Measurements from ENCODE around the gene TEC. TPM values are rescaled to one million over a fixed set of nuclear protein-coding genes. Genes with fewer than 3 reads are reported as not detected.

The TEC gene
- total RNA-seq, 1 donor from 2014 or later: 0.35 TPM

DNA sequence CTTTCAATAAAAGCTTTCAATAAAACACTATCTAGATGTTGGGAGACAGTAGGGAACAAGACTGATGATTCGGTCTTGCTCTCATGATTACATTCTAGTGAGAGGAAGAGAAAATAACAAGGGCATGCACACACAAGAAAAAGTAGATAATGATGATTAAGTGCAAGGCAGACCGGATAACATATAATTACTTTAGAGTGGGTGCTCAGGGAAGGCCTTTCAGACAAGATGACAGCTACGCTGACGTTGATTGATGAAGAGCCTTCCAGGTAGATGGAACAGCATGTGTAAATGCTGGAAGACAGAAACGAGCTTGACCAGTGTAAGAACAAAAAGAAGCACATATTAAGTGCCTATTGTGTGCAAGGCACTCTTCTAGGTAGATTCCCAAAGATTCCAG is 179.0 kb downstream of the TEC start:
- no peak for TF ChIP-seq CTCF (IDR thresholded peaks at IDR 0.05)
- Mint-ChIP-seq H3K9me3 (ENCODE audit: low read depth) (no peaks in the 10 kb centered on the region), H3K27ac (ENCODE audit: unreplicated experiment) (no peak overlapping the region), H3K4me3 (ENCODE audit: unreplicated experiment) (no peak overlapping the region), H3K36me3 (ENCODE audit: low read depth) (no peaks in the 10 kb centered on the region), H3K27me3 (ENCODE audit: low read depth) (peaks cover 27% of the 10 kb centered on the region), H3K4me1 (ENCODE audit: low read depth) (no peaks in the 10 kb centered on the region)
- no peak for DNase-seq (ENCODE audit: low spot score)

DNA sequence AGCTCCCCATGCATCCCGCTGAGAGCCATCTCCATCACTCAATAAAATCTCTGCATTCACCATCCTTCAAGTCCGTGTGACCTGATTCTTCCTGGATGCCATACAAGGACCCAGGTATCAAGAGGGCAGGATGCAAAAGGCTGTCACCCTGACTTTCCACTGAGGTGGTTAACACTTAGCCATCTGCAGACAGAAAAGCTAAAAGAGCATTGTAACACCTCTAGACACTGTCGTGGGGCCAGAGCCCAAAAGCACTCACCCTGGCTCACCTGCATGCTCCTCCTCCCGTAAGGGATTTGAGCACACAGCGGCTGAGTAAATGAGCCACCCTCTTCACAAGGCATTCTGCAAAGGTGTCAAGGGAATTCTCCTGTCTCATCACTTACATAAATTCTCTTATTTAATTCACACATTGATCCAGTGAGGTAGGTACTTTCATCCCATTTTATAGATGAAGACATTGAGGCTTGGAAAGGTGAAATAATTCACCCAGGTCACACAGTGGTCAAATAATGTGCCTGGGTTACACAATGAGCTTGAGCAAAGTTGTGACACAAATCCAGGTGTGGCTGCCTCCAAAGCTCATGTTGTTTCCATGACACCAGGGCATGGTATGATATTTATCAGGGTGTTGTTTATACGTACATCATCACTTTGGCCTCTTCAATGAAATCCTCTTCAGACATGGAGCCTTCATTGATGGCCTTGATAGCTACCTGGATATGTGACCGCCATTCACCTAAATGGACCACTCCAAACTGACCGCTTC is 183.6 kb downstream of the TEC start:
- DNase-seq (ENCODE audit: low spot score): no peak
- no peaks in the 10 kb centered on the region for H3K9me3 Mint-ChIP-seq (ENCODE audit: low read depth)
- TF ChIP-seq CTCF (IDR thresholded peaks at IDR 0.05): no peak
- no peaks in the 10 kb centered on the region for H3K36me3 Mint-ChIP-seq (ENCODE audit: low read depth)
- no peak overlapping the region for H3K27ac Mint-ChIP-seq (ENCODE audit: unreplicated experiment)
- peaks cover 15% of the 10 kb centered on the region for H3K27me3 Mint-ChIP-seq (ENCODE audit: low read depth)
- no peak overlapping the region for H3K4me3 Mint-ChIP-seq (ENCODE audit: unreplicated experiment)
- peaks cover 3% of the 10 kb centered on the region for H3K4me1 Mint-ChIP-seq (ENCODE audit: low read depth)

Other genes starting within 250 kb of the TEC start
- 0.22 TPM in 1 of 3 replicates, not detected in the others for gene TXK, start 135.6 kb downstream of the TEC start, total RNA-seq
- 80.4 to 84.4 TPM (median 84.2 TPM) in 3 replicates for gene SLAIN2, start 71.7 kb upstream of the TEC start, total RNA-seq
- gene SLC10A4, start 213.5 kb upstream of the TEC start, total RNA-seq: 0.18 TPM in 1 of 3 replicates, not detected in the others
- gene ZAR1, start 220.4 kb upstream of the TEC start, total RNA-seq: not detected in 3 replicates